ENCODE data around the gene NDN.
"Not testable (repeated sequence)": the region's sequence is repeated elsewhere in the genome, so short reads cannot be mapped to it uniquely, and the experiment has no call there.

Gene NDN

GRCh38 chr15:23687143-23687470 is at the start of gene NDN:
Gene NDN, minus strand, starts transcription at chr15:23687305. Its CDS starts 88 bp downstream, at chr15:23687217.
- no peak for DNase-seq (ENCODE audit: low read depth in 2 of 2)

GRCh38 chr15:23736033-23736673 is 49.0 kb upstream of the NDN start:
- no peak for DNase-seq (ENCODE audit: low read depth in 2 of 2)

GRCh38 chr15:23734862-23735261 is 47.8 kb upstream of the NDN start:
- DNase-seq (ENCODE audit: low read depth in 2 of 2), result no peak

- DNase-seq (ENCODE audit: low read depth in 2 of 2), result not testable (repeated sequence)
Measured at GRCh38 chr15:23713874-23714656, 27.0 kb upstream of the NDN start.

- no peak for DNase-seq (ENCODE audit: low read depth in 2 of 2)
Measured at GRCh38 chr15:23708332-23708731, 21.2 kb upstream of the NDN start.

- DNase-seq (ENCODE audit: low read depth in 2 of 2), result no peak
Measured at GRCh38 chr15:23695282-23695681, 8.2 kb upstream of the NDN start.

GRCh38 chr15:23694592-23694991 is 7.5 kb upstream of the NDN start:
- DNase-seq (ENCODE audit: low read depth in 2 of 2), result no peak

GRCh38 chr15:23690450-23690852 is 3.3 kb upstream of the NDN start:
- DNase-seq (ENCODE audit: low read depth in 2 of 2), result no peak

GRCh38 chr15:23690015-23690414 is 2.9 kb upstream of the NDN start:
- no peak for DNase-seq (ENCODE audit: low read depth in 2 of 2)

GRCh38 chr15:23686466-23687142 is 501 bp downstream of the NDN start:
- DNase-seq (ENCODE audit: low read depth in 2 of 2), result no peak

- DNase-seq (ENCODE audit: low read depth in 2 of 2), result no peak
Measured at GRCh38 chr15:23671481-23671880, 15.6 kb downstream of the NDN start.

- DNase-seq (ENCODE audit: low read depth in 2 of 2), result no peak
Measured at GRCh38 chr15:23670970-23671369, 16.1 kb downstream of the NDN start.

GRCh38 chr15:23663232-23663631 is 23.9 kb downstream of the NDN start:
- no peak for DNase-seq (ENCODE audit: low read depth in 2 of 2)

GRCh38 chr15:23648920-23649515 is 38.1 kb downstream of the NDN start:
- DNase-seq (ENCODE audit: low read depth in 2 of 2), result no peak

GRCh38 chr15:23647421-23648370 is 39.4 kb downstream of the NDN start, which contains the start of gene MAGEL2:
Gene MAGEL2, minus strand, starts transcription at chr15:23647867. Its CDS starts 125 bp downstream, at chr15:23647742.
- no peak for DNase-seq (ENCODE audit: low read depth in 2 of 2)

- no peak for DNase-seq (ENCODE audit: low read depth in 2 of 2)
Measured at GRCh38 chr15:23647001-23647295, 40.2 kb downstream of the NDN start.

- DNase-seq (ENCODE audit: low read depth in 2 of 2), result no peak
Measured at GRCh38 chr15:23646165-23647000, 40.7 kb downstream of the NDN start.

- DNase-seq (ENCODE audit: low read depth in 2 of 2), result no peak
Measured at GRCh38 chr15:23645371-23646164, 41.5 kb downstream of the NDN start.

- DNase-seq (ENCODE audit: low read depth in 2 of 2), result no peak
Measured at GRCh38 chr15:23644829-23645228, 42.3 kb downstream of the NDN start.

Measured in stimulated activated CD8-positive, alpha-beta memory T cell treated with anti-CD3 and anti-CD28 coated beads, Interleukin-15, amount 100 ng/mL, for 4 hours (primary cell).